A172 (cell line): ENCODE measurements around the gene CEP162. TPM values are rescaled to one million over a fixed set of nuclear protein-coding genes. Genes with fewer than 3 reads are reported as not detected.
"Not testable (repeated sequence)": the region's sequence is repeated elsewhere in the genome, so short reads cannot be mapped to it uniquely, and the experiment has no call there.

Experiments
- DNase-seq: peaks from one replicate; pipeline ENCODE4 v3.0.0-alpha.2; 2015; ENCODE audit warnings: low spot score
- total RNA-seq: library from RNA; depleted of rRNA; stranded (reverse); fragments of >200 nt; shearing (Covaris generic); gene quantifications from 2 replicates; pipeline ENCODE4 v1.2.3, GENCODE V29; 2014

The CEP162 gene
- total RNA-seq, 1 experiment from 2014 or later: 19.5 TPM

DNA sequence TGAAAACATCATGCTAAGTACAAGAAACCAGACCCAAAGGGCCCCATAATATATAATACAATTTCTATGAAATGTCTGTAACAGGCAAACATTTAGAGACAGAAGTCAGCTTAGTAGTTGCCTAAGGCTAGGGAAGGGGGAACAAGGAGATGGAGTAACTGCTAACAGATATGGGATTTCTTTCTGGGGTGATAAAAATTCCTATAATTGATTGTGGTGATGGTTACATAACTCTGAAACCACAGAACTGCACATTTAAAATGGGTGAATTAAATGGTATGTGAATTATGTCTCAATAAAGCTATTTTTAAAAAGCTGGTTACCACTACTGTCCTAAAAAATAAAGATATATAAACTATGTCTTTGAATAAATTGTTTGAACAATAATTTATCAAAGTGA, 3.2 kb downstream of the CEP162 start:
- no peak for DNase-seq

GRCh38 chr6:84223608-84224007, 3.8 kb downstream of the CEP162 start:
- DNase-seq: not testable (repeated sequence)

DNA sequence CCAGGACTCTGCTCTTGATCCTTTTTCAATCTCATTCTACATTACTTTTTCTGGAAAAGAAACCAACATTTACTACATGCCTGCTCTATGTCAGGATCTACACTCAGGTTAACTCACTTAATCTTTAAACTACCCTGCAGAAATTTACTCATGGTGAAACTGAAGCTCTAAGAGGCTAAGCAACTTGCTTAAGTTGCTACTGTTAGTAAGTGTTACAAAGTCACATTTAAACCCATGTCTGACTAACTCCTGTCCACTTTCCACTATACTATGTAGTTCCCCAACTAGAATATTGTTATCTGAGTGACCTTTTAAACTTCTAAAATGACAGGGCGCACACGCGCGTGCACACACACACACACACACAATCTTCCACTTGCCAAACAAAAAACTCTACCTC, 5.0 kb downstream of the CEP162 start:
- no peak for DNase-seq

DNA sequence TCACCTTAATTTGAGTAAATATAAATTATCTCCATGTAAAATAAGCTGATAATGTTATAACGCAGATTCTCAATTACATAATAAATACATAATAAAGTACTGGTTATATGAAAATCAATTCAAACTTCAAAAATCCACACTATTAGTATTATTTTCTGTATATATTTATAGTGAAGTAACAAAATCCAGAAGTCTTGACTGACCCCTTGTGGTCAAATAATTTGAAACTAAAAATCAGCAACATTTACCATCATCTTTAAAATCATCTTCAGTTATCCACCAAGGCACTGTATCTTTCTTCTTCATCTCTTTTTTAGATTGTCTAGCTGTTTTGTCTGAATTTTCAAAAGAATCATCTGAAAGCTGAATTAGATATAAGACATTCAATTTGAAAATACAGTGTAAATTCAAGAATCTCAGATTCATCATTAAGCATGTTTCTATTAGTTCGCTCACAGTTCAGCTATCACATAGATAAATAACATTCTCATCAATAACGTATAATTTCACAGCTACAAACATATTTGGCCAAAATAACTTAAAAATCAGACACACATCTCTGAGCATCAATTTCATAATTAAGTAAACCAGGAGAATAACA, 6.5 kb downstream of the CEP162 start:
- DNase-seq: peak; percentile 19

DNA sequence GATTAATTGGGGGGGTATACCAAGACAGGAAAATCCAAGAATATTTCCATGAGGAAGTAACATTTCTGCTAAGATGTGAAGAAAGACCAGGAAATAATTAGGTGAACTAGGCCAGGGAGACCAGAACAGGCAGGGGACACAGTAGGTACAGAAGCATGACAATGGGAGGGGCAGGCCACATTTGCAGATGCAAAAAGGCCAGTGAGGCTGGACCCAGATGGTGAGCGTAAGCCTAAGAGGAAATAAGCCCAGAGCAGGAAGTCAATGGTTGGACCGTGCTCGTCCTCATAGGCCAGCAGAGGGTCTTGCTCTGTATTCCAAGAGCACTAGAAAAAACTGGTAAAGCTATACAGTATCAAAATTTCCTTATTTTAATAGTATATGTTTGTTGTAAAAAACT, 9.4 kb downstream of the CEP162 start:
- no peak for DNase-seq

GRCh38 chr6:84213217-84213616, 14.2 kb downstream of the CEP162 start:
- no peak for DNase-seq

GRCh38 chr6:84204011-84204410, 23.4 kb downstream of the CEP162 start:
- DNase-seq: no peak

GRCh38 chr6:84199987-84200386, 27.5 kb downstream of the CEP162 start:
- not testable (repeated sequence) for DNase-seq

DNA sequence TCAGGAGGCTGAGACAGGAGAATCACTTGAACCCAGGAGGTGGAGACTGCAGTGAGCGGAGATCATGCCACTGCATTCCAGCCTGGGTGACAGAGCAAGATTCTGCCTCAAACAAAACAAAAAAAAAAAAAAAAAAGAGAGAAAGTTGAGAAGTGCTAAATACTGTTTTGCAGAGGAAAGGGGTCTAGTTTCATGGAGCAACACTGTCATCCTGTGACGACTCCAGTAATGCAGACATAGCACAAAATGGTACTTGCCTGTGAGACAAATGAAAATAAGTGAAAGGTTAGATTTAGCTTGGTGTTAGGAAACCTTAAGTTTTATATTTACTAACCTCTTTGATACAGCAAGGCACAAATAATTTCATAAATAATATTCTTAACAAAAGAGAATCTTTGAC, 29.7 kb downstream of the CEP162 start:
- DNase-seq: no peak

- DNase-seq: peak; percentile 87
Observed at GRCh38 chr6:84193114-84193708, 34.2 kb downstream of the CEP162 start.

GRCh38 chr6:84191802-84192201, 35.6 kb downstream of the CEP162 start:
- DNase-seq: no peak

- not testable (repeated sequence) for DNase-seq
Observed at GRCh38 chr6:84189356-84189755, 38.1 kb downstream of the CEP162 start.

- no peak for DNase-seq
Observed at GRCh38 chr6:84183430-84183829, 44.0 kb downstream of the CEP162 start.

DNA sequence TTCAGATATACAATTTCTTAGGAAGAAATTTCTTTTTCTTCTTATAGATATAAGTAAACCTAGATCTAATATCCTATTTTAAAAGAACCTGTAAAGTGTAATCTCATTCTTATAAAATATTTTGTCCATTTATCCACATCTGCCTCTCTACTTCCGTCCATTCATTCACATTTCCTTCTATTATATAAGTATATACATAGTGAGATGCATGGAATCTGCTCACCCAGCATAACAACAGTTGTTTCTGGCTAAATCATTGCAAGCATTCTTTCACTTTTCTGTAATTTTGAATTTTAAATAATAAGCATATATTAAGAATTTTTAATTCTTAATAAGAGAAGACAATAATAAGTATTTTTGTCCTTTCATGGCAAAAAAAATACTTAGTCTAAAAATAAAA, 45.4 kb downstream of the CEP162 start:
- DNase-seq: no peak

DNA sequence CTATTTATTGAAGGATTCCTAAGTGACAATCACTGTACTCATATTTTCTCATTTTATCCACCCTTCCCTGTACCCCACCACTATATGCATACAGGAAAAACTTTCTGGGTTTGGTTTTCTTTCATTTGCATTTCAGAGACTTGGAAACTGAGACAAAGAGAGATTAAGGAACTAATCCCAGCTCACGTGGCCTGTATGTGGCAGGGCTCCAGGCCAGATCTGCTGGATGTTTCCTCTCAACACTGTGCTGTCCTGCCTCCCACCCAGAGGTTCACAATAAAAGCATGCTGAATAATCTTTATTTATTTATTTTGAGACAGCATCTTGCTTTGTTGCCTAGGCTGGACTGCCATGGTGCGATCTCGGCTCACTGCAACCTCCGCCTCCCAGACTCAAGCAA, 50.2 kb downstream of the CEP162 start:
- no peak for DNase-seq

DNA sequence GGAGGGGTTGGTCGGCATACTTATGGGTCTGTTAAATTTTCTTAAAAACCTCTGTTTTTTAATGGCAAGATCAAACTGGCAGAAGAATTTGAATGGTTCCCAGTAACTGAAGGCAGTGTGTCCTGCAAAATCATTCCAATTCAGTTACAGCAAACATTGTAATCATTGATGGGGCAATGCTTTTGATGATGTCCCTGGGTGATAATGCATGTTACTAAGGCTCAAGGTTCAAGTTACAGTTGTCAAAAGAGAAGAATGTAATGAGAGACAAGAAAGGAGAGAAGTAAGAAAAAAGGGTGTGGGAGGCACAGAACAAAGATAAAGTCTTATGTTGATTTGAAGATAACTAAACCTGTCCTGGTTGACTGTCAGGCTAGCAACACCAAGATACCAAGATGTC, 54.9 kb downstream of the CEP162 start:
- no peak for DNase-seq

- DNase-seq: no peak
Observed at GRCh38 chr6:84172080-84172479, 55.4 kb downstream of the CEP162 start.

DNA sequence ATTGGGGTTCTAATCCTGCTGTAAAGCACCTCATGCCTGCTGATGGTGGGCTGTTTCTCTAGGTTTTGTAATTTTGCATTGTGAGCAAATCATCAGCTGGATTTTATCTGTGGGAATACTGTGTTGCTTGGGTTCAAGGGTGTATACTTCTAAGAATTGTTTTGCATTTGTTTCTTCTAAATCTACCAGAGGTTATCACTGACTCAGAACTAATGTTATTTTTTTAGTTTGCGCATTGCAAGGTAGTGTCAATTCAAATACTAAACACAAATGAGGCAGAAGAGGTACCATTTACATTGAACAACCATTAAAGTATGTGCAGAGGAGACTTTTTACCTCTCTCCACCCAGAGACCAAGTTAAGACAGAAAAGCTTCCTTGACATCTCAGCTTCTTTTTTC, 60.0 kb downstream of the CEP162 start:
- DNase-seq: no peak

DNA sequence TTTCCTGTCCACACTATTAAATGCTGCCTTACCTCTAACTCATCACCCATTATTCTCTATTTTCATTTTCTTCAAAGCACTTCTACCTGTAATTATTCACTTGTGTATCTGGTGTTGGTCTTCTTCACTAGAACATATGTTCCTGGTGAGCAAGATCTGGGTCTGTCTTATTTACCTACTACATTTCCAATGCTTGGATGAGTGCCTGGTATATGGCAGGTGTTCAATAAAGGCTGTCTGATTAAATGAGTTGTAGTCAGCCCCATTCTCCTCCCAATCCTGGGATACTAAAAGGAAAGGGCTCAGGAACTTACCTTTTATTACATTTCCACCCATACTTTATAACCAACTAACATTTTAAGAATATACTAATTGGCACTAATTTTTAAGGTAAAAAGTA, 61.0 kb downstream of the CEP162 start:
- DNase-seq: no peak

- not testable (repeated sequence) for DNase-seq
Observed at GRCh38 chr6:84164328-84164727, 63.1 kb downstream of the CEP162 start.

GRCh38 chr6:84161190-84161589, 66.3 kb downstream of the CEP162 start:
- no peak for DNase-seq

DNA sequence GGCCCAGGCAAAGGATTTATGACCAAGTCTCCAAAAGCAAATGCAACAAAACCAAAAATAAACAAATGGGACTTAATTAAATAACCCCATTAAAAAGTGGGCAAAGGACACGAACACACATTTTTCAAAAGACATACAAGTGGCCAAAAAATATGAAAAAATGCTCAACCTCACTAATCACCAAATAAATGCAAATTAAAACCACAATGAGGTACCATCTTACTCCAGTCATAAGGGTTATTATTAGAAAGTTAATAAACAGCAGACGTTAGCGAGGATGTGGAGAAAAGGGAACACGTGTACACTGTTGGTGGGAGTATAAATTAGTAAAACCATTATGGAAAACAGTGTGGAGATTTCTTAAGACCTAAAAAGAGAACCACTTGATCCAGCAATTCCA, 71.1 kb downstream of the CEP162 start:
- DNase-seq: no peak

GRCh38 chr6:84151669-84152068, 75.8 kb downstream of the CEP162 start:
- no peak for DNase-seq

DNA sequence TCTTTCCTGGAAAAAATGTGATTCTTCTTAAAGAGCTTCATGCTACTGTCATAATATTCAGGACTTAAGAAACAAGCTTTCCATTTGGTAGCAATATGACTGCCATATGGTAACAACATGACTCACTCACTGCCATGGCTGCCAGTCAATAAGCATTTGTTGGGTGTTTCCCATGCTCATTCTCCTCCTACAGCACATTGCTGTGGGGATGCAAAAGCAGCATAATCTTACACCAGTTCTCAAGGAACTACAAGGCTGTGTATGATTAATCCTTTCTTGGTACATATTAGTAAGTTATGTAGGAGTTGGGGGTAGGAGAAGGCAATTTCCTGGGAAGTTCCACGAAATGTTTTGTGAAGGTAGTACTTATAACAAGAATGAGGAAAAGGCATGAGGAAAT, 76.7 kb downstream of the CEP162 start:
- peak; percentile 4 for DNase-seq
